Panc1 (cell line): ENCODE data around the gene LRRC8B. TPM values are rescaled to one million over a fixed set of nuclear protein-coding genes. Genes with fewer than 3 reads are reported as not detected.
"Not testable (repeated sequence)": the region's sequence is repeated elsewhere in the genome, so short reads cannot be mapped to it uniquely, and the experiment has no call there.

ENCODE experiments used
- ATAC-seq: fragments of 200-7000 bp; cut with Tn5 transposase; 2 replicates; pipeline ENCODE4 v1.9.1; 2020; ENCODE audit warnings: mild to moderate bottlenecking, moderate library complexity
- BruUV-seq: library from RNA; stranded (reverse); fragments of 400-500 nt; replicated peaks from 2 replicates; lab custom pipeline; 2021; lab: Mats Ljungman, UMichigan
- CTCF ChIA-PET: fragments of 300-600 bp; sonication (Branson Sonifier 250); formaldehyde crosslinking; loops from one replicate; lab custom pipeline; 2022; ENCODE audit warnings: antibody characterized with exemption; lab: Charles Lee
- POLR2A ChIA-PET: fragments of 300-600 bp; sonication (Branson Sonifier 250); formaldehyde crosslinking; loops from one replicate; lab custom pipeline; 2022; ENCODE audit warnings: antibody characterized with exemption; lab: Charles Lee
- DNase-seq: peaks from one replicate; pipeline ENCODE4 v3.0.0-alpha.2; 2010; ENCODE audit warnings: low read depth, low spot score
- H3K27ac ChIP-seq: 2 replicates; pipeline ENCODE4 v1.5.1; 2011; ENCODE audit warnings: mild to moderate bottlenecking, low read length, inconsistent platforms
- H3K27me3 ChIP-seq: fragments of 200-500 bp; sonication (Bioruptor generic); 2 replicates; pipeline ENCODE4 v1.6.0; 2014; ENCODE audit warnings: low read length, inconsistent platforms; ENCODE audit not compliant: control insufficient read depth, insufficient read depth
- H3K36me3 ChIP-seq: fragments of 200-500 bp; sonication (Bioruptor generic); 2 replicates; pipeline ENCODE4 v1.5.1; 2014; ENCODE audit warnings: inconsistent platforms, mild to moderate bottlenecking, low read length, moderate library complexity; ENCODE audit not compliant: control insufficient read depth, insufficient read depth
- H3K4me1 ChIP-seq: 2 replicates; pipeline ENCODE4 v1.5.1; 2011; ENCODE audit warnings: inconsistent platforms, mild to moderate bottlenecking, low read length, moderate library complexity; ENCODE audit not compliant: control insufficient read depth, insufficient read depth
- H3K4me3 ChIP-seq, 2 experiments: 2 replicates each; pipeline ENCODE4 v1.5.1; 2011 to 2012; ENCODE audit warnings: low read depth in 2 of 2, low read length in 2 of 2, mild to moderate bottlenecking in 2 of 2, inconsistent platforms in 1 of 2, moderate library complexity in 1 of 2
- H3K9me3 ChIP-seq: fragments of 200-500 bp; sonication (Bioruptor generic); 2 replicates; pipeline ENCODE4 v1.5.1; 2014; ENCODE audit warnings: low read depth, mild to moderate bottlenecking, inconsistent platforms, low read length, moderate library complexity; ENCODE audit not compliant: control insufficient read depth, insufficient read depth
- POLR2AphosphoS5 ChIP-seq: IDR thresholded peaks from 2 replicates; pipeline ENCODE4 v1.6.1; 2012; ENCODE audit warnings: mild to moderate bottlenecking, low read depth, low read length, moderate library complexity
- SIN3A ChIP-seq: IDR thresholded peaks from 2 replicates; pipeline ENCODE4 v1.6.1; 2012; ENCODE audit warnings: low read depth, mild to moderate bottlenecking, low read length, moderate library complexity, borderline replicate concordance; ENCODE audit not compliant: insufficient read depth
- TCF7L2 ChIP-seq: IDR thresholded peaks from 2 replicates; pipeline ENCODE4 v1.6.1; 2011; ENCODE audit warnings: mild to moderate bottlenecking, low read depth, low read length, inconsistent platforms
- in situ Hi-C: cut with HindIII; loops from 2 replicates; pipeline ENCODE4 v1.10.0; 2016; ENCODE audit warnings: low sequenced_read_pairs, low pct_unique_long_range_greater_than_20kb
- intact Hi-C: fragments of 100-400 bp; cut with micrococcal nuclease; formaldehyde crosslinking; loops from one replicate; pipeline ENCODE4 v1.10.0; 2022; ENCODE audit not compliant: unreplicated experiment
- total RNA-seq: library from RNA; stranded (reverse); gene quantifications from one replicate; pipeline ENCODE4 v1.2.1, GENCODE V29; 2021; ENCODE audit not compliant: unreplicated experiment
- TF ChIP-seq, protein P1 (sequence below): fragments of 450-650 bp; IDR thresholded peaks from 2 replicates; pipeline ENCODE4 v1.5.1; 2017; ENCODE audit warnings: mild to moderate bottlenecking
- TF ChIP-seq, protein P2 (sequence below), 2 experiments: IDR thresholded peaks; 2 replicates each; pipeline ENCODE4 v1.6.1; 2011 to 2012; ENCODE audit warnings: low read depth in 2 of 2, control low read depth in 1 of 2, low read length in 1 of 2, mild to moderate bottlenecking in 1 of 2, moderate library complexity in 1 of 2; ENCODE audit not compliant: insufficient read depth in 1 of 2

Gene LRRC8B
- total RNA-seq, 1 experiment from 2014 or later = 27.3 TPM

DNA sequence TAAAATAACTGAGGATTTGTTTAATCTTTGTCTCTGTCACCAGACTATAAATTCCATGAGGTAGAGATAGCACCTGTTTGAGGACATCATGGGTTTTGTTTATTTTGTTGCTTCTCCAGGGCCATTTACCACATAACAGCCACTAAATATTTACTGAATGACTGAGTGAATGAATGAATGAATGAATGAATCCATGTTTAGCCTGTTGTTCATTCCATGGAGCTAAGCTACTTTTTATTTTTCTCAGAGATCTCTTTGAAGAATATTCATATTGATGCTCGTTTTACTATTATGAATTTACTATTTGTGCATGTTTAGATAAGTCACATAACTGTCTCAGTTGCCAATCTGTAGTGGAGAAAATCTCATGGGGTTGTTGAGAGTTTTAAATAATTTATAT is 17.7 kb downstream of the LRRC8B start:
- Histone ChIP-seq H3K9me3 (no peaks in the 10 kb centered on the region), H3K4me3 (no peak overlapping the region), H3K36me3 (no peaks in the 10 kb centered on the region), H3K27ac (no peak overlapping the region), H3K27me3 (no peaks in the 10 kb centered on the region), H3K4me1 (peaks cover 7% of the 10 kb centered on the region; the same call in 1 of the 2 replicates)
- intact Hi-C loops (no loop called here), in situ Hi-C loops (no loop called here)
- no TSS peak for BruUV-seq
- CTCF ChIA-PET = no interaction called here
- ATAC-seq (no peak), DNase-seq (no peak)
- POLR2A ChIA-PET = no interaction called here
- TF ChIP-seq TCF7L2 (no peak), SIN3A (no peak), POLR2AphosphoS5 (no peak)
- TF ChIP-seq, protein P1, sequence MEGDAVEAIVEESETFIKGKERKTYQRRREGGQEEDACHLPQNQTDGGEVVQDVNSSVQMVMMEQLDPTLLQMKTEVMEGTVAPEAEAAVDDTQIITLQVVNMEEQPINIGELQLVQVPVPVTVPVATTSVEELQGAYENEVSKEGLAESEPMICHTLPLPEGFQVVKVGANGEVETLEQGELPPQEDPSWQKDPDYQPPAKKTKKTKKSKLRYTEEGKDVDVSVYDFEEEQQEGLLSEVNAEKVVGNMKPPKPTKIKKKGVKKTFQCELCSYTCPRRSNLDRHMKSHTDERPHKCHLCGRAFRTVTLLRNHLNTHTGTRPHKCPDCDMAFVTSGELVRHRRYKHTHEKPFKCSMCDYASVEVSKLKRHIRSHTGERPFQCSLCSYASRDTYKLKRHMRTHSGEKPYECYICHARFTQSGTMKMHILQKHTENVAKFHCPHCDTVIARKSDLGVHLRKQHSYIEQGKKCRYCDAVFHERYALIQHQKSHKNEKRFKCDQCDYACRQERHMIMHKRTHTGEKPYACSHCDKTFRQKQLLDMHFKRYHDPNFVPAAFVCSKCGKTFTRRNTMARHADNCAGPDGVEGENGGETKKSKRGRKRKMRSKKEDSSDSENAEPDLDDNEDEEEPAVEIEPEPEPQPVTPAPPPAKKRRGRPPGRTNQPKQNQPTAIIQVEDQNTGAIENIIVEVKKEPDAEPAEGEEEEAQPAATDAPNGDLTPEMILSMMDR = no peak
- TF ChIP-seq, protein P2, sequence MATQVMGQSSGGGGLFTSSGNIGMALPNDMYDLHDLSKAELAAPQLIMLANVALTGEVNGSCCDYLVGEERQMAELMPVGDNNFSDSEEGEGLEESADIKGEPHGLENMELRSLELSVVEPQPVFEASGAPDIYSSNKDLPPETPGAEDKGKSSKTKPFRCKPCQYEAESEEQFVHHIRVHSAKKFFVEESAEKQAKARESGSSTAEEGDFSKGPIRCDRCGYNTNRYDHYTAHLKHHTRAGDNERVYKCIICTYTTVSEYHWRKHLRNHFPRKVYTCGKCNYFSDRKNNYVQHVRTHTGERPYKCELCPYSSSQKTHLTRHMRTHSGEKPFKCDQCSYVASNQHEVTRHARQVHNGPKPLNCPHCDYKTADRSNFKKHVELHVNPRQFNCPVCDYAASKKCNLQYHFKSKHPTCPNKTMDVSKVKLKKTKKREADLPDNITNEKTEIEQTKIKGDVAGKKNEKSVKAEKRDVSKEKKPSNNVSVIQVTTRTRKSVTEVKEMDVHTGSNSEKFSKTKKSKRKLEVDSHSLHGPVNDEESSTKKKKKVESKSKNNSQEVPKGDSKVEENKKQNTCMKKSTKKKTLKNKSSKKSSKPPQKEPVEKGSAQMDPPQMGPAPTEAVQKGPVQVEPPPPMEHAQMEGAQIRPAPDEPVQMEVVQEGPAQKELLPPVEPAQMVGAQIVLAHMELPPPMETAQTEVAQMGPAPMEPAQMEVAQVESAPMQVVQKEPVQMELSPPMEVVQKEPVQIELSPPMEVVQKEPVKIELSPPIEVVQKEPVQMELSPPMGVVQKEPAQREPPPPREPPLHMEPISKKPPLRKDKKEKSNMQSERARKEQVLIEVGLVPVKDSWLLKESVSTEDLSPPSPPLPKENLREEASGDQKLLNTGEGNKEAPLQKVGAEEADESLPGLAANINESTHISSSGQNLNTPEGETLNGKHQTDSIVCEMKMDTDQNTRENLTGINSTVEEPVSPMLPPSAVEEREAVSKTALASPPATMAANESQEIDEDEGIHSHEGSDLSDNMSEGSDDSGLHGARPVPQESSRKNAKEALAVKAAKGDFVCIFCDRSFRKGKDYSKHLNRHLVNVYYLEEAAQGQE (IDR thresholded peaks at IDR 0.05; ENCODE audit: insufficient read depth in 1 of 2, low read depth in 2 of 2, low read length in 1 of 2) = no peak

DNA sequence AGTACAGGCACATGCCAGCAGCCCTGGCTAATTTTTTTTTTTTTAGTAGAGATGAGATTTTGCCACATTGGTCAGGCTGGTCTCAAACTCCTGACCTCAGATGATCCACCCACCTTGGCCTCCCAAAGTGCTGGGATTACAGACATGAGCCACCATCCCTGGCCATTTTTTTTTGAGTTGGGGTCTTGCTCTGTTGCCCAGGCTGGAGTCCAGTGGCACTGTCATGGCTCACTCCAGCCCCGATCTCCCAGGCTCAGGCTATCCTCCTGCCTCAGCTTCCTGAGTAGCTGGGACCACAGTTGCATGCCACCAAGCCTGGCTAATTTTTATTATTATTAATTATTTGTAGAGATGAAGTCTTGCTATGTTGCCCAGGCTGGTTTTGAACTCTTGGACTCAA is 19.0 kb downstream of the LRRC8B start:
- intact Hi-C loops, H3K4me3 ChIP-seq: not testable (repeated sequence)

DNA sequence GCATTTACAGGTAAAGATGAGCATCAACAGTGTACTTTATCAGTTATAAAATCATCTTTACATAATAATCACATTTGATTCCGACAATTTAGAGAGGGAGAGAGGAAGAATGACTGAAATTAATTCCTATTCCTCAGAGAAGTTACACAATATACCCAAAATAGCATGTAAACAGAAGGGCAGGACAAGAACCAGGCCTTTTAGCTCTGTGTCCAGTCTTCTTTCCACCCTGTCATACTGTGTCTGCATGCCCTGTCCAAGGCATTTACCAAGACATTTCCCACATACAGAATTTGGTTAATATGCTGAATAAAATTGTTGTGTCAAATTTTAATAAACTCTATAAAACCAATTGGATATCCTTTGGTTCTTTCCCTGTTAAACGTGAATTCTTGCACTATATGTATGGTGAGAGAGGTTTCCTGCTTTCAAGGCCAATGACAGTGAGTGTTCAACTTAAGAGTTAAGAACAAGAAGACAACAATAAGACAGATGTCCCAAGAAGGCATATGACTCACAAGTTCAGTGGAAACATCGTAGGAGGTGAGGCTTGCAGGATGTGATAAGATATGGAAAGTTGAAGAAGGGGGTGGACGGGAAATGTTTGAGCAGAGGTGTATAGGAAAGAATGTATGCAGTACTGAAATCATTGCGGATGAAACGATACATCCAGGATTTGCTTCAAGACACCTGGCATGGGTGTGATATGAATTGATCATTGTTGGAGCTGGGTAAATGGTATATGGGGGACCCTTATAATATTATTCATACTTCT is 20.8 kb downstream of the LRRC8B start:
- H3K27ac ChIP-seq = no peak overlapping the region
- TF ChIP-seq POLR2AphosphoS5 (no peak), SIN3A (no peak), TCF7L2 (no peak)
- TF ChIP-seq, protein P1 = no peak
- TF ChIP-seq, protein P2 (IDR thresholded peaks at IDR 0.05; ENCODE audit: insufficient read depth in 1 of 2, low read depth in 2 of 2, low read length in 1 of 2) = no peak
- CTCF ChIA-PET = no interaction called here
- no peaks in the 10 kb centered on the region for H3K27me3 ChIP-seq
- DNase-seq (no peak), ATAC-seq (no peak)
- POLR2A ChIA-PET = no interaction called here
- in situ Hi-C loops = no loop called here
- no peaks in the 10 kb centered on the region for H3K36me3 ChIP-seq
- peaks cover 7% of the 10 kb centered on the region; the same call in 1 of the 2 replicates for H3K4me1 ChIP-seq
- intact Hi-C loops = no loop called here
- H3K4me3 ChIP-seq = no peak overlapping the region
- no peaks in the 10 kb centered on the region for H3K9me3 ChIP-seq
- no TSS peak for BruUV-seq

More for the DNA sequence above, 19.0 kb downstream of the LRRC8B start:
- BruUV-seq, DNase-seq, H3K36me3 ChIP-seq, H3K4me1 ChIP-seq, H3K27me3 ChIP-seq, H3K9me3 ChIP-seq, CTCF ChIA-PET, in situ Hi-C loops, ATAC-seq, H3K27ac ChIP-seq: not testable (repeated sequence)
- POLR2A ChIA-PET = interaction anchor here (0.7 kb wide), 1 partner anchor 25 kb away, joined by 3 read pairs; no protein-coding TSS in a partner anchor
